Measurements from ENCODE around the gene DCAF4.

DNA sequence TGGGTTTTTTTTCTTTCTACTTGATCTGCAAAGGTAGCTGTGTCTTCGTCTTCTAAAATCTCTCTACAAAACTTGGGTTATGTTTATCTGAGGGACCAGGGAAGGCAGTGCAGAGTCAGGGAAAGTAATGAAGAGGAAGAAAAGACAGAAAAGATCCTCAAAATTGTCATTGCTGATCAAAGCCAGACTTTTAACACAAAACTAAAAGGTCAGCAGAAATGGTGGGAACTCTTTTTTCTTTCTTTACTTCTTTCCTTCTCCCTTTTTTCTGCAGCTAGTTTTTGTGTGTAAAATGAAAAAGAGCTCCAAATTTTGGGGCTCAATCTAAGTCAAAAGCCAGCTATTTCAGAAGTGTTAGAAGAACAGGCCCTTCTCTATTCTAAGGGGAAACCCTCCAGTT, 44.2 kb upstream of the DCAF4 start:
- TF ChIP-seq CTCF (conservative IDR thresholded peaks at IDR 0.05 in 1 of 2, IDR thresholded peaks at IDR 0.05 in 1 of 2; ENCODE audit: low read depth in 1 of 2, low read length in 2 of 2) (no peak), EZH2 (IDR thresholded peaks at IDR 0.05; ENCODE audit: low read length, missing control alignments) (no peak)
